Stimulated activated CD4-positive, alpha-beta T cell treated with anti-CD3 and anti-CD28 coated beads, TNF-alpha, amount 100 ng/mL, for 24 hours (primary cell): ENCODE data around the gene MCRS1.
A peak's percentile ranks its signal among the peaks of the same experiment; 100 is the strongest.
"Not testable (repeated sequence)": the region's sequence is repeated elsewhere in the genome, so short reads cannot be mapped to it uniquely, and the experiment has no call there.

Source experiments
- DNase-seq, 3 experiments: peaks; one replicate each; pipeline ENCODE4 v3.0.0-alpha.2; 2020; ENCODE audit warnings: low read depth in 3 of 3

The MCRS1 gene

GRCh38 chr12:49540229-49541139, 27.5 kb downstream of the MCRS1 start:
- DNase-seq: no peak

GRCh38 chr12:49539406-49540228, 28.3 kb downstream of the MCRS1 start:
- no peak for DNase-seq

- DNase-seq: peak; percentile 62 to 79 (median 65)
Observed at GRCh38 chr12:49538510-49539403, 29.2 kb downstream of the MCRS1 start, which contains the start of gene KCNH3. Gene KCNH3, plus strand, starts transcription at chr12:49539030. Its CDS starts 387 bp downstream, at chr12:49539417.

GRCh38 chr12:49537752-49538509, 30.0 kb downstream of the MCRS1 start:
- peak in 1 of 3 experiments; percentile 32 for DNase-seq

GRCh38 chr12:49537231-49537751, 30.7 kb downstream of the MCRS1 start:
- DNase-seq: no peak

- DNase-seq: no peak
Observed at GRCh38 chr12:49536526-49537071, 31.3 kb downstream of the MCRS1 start.

GRCh38 chr12:49535921-49536525, 31.9 kb downstream of the MCRS1 start:
- no peak for DNase-seq

- no peak for DNase-seq
Observed at GRCh38 chr12:49534731-49535278, 33.1 kb downstream of the MCRS1 start.

- DNase-seq: not testable (repeated sequence)
Observed at GRCh38 chr12:49534122-49534521, 33.8 kb downstream of the MCRS1 start.

GRCh38 chr12:49533331-49533730, 34.6 kb downstream of the MCRS1 start:
- DNase-seq: no peak

GRCh38 chr12:49531745-49532144, 36.2 kb downstream of the MCRS1 start:
- no peak for DNase-seq

- no peak for DNase-seq
Observed at GRCh38 chr12:49529414-49529813, 38.5 kb downstream of the MCRS1 start.

GRCh38 chr12:49527361-49528130, 40.4 kb downstream of the MCRS1 start:
- DNase-seq: no peak

- DNase-seq: no peak
Observed at GRCh38 chr12:49525942-49526341, 42.0 kb downstream of the MCRS1 start.

- no peak for DNase-seq
Observed at GRCh38 chr12:49524660-49525324, 43.1 kb downstream of the MCRS1 start.

GRCh38 chr12:49521389-49521788, 46.6 kb downstream of the MCRS1 start:
- no peak for DNase-seq

- no peak for DNase-seq
Observed at GRCh38 chr12:49519574-49519936, 48.4 kb downstream of the MCRS1 start.

GRCh38 chr12:49518914-49519573, 48.9 kb downstream of the MCRS1 start:
- no peak for DNase-seq
